HepG2 (cell line): ENCODE data around the gene AMPD2. TPM values are rescaled to one million over a fixed set of nuclear protein-coding genes. Genes with fewer than 3 reads are reported as not detected.

Source experiments
- ETV6 ChIP-seq: sonication (generic); formaldehyde crosslinking; conservative IDR thresholded peaks from 2 replicates; pipeline ENCODE4 v1.4.0; 2020; ENCODE audit warnings: missing genetic modification reagents
- GFI1 ChIP-seq: sonication (generic); formaldehyde crosslinking; IDR thresholded peaks from 2 replicates; pipeline ENCODE4 v1.5.0; 2020; ENCODE audit warnings: missing genetic modification reagents, mild to moderate bottlenecking, borderline replicate concordance
- IRF2 ChIP-seq: IDR thresholded peaks from 2 replicates; pipeline ENCODE4 v1.6.1; 2018; ENCODE audit warnings: missing genetic modification reagents, missing compliant biosample characterization
- JDP2 ChIP-seq: sonication (generic); formaldehyde crosslinking; IDR thresholded peaks from 2 replicates; pipeline ENCODE4 v1.8.1; 2022; ENCODE audit warnings: missing genetic modification reagents, borderline replicate concordance
- JUND ChIP-seq: sonication (generic); formaldehyde crosslinking; IDR thresholded peaks from 2 replicates; pipeline ENCODE4 v1.8.0; 2022; ENCODE audit warnings: mild to moderate bottlenecking, missing genetic modification reagents
- KLF6 ChIP-seq: IDR thresholded peaks from 2 replicates; pipeline ENCODE4 v1.8.0; 2016; ENCODE audit warnings: missing biosample characterization, missing genetic modification reagents
- MAZ ChIP-seq, 2 experiments: sonication (generic) in 1 of 2; formaldehyde crosslinking in 1 of 2; IDR thresholded peaks; 2 replicates each; pipeline versions ENCODE4 v1.5.0 to v1.6.1; 2012 to 2020; ENCODE audit warnings: low read depth in 2 of 2, mild to moderate bottlenecking in 2 of 2, borderline replicate concordance in 1 of 2, improper control_type of control experiment in 1 of 2, low read length in 1 of 2, missing genetic modification reagents in 1 of 2, moderate library complexity in 1 of 2
- SP2 ChIP-seq: sonication (generic); formaldehyde crosslinking; IDR thresholded peaks from 2 replicates; pipeline ENCODE4 v1.5.1; 2020; ENCODE audit warnings: mild to moderate bottlenecking, missing genetic modification reagents
- ZNF253 ChIP-seq: sonication (generic); formaldehyde crosslinking; IDR thresholded peaks from 2 replicates; pipeline ENCODE4 v1.8.0; 2022; ENCODE audit warnings: mild to moderate bottlenecking, missing genetic modification reagents, borderline replicate concordance
- ZNF34 ChIP-seq: sonication (generic); formaldehyde crosslinking; IDR thresholded peaks from 2 replicates; pipeline ENCODE4 v1.4.0; 2020; ENCODE audit warnings: mild to moderate bottlenecking, missing genetic modification reagents, borderline replicate concordance
- ZNF343 ChIP-seq: sonication (generic); formaldehyde crosslinking; IDR thresholded peaks from 2 replicates; pipeline ENCODE4 v1.4.0; 2020; ENCODE audit warnings: mild to moderate bottlenecking, missing genetic modification reagents
- ZNF552 ChIP-seq: sonication (generic); formaldehyde crosslinking; IDR thresholded peaks from 2 replicates; pipeline ENCODE4 v1.9.0; 2022; ENCODE audit warnings: missing genetic modification reagents, mild to moderate bottlenecking, borderline replicate concordance
- ZNF567 ChIP-seq: sonication (generic); formaldehyde crosslinking; IDR thresholded peaks from 2 replicates; pipeline ENCODE4 v1.8.1; 2023; ENCODE audit warnings: mild to moderate bottlenecking, missing genetic modification reagents, borderline replicate concordance
- ZNF781 ChIP-seq: sonication (generic); formaldehyde crosslinking; IDR thresholded peaks from 2 replicates; pipeline ENCODE4 v1.5.1; 2020; ENCODE audit warnings: borderline replicate concordance, mild to moderate bottlenecking, missing genetic modification reagents; ENCODE audit errors: not compliant biosample characterization
- ZNF841 ChIP-seq: sonication (generic); formaldehyde crosslinking; IDR thresholded peaks from 2 replicates; pipeline ENCODE4 v1.8.1; 2023; ENCODE audit warnings: missing genetic modification reagents, borderline replicate concordance
- polyA plus RNA-seq, 8 experiments: library from polyadenylated mRNA; depleted of rRNA in 3 of 8; stranded (reverse) in 7 of 8; unstranded in 1 of 8; fragments of >200 nt; fragmentation: Illumina TruSeq in 4 of 8; extraction: Trizol in 4 of 8; gene quantifications; 2 replicates each; pipeline versions ENCODE4 v1.2.1 to v1.2.3, GENCODE V29; 2011 to 2016; ENCODE audit warnings: low read depth in 4 of 8, missing spikeins in 1 of 8, mixed read lengths in 1 of 8; ENCODE audit not compliant: insufficient read depth in 1 of 8
- total RNA-seq, 5 experiments: library from RNA; depleted of rRNA; stranded (reverse); fragments of >200 nt; fragmentation: Illumina TruSeq; extraction: Trizol; gene quantifications; 2 replicates each; pipeline ENCODE4 v1.2.3, GENCODE V29; 2016; ENCODE audit warnings: low read depth in 1 of 5
- TF ChIP-seq, protein P1 (sequence below): sonication (generic); formaldehyde crosslinking; IDR thresholded peaks from 2 replicates; pipeline ENCODE4 v1.8.0; 2022; ENCODE audit warnings: mild to moderate bottlenecking, missing genetic modification reagents, moderate library complexity
- TF ChIP-seq, protein P2 (sequence below): sonication (generic); formaldehyde crosslinking; IDR thresholded peaks from 2 replicates; pipeline ENCODE4 v1.5.0; 2020; ENCODE audit warnings: mild to moderate bottlenecking, missing genetic modification reagents, borderline replicate concordance
- TF ChIP-seq, protein P3 (sequence below): IDR thresholded peaks from 2 replicates; pipeline ENCODE4 v1.6.1; 2016
- TF ChIP-seq, protein P4 (sequence below): sonication (generic); formaldehyde crosslinking; IDR thresholded peaks from 2 replicates; pipeline ENCODE4 v1.4.0; 2020; ENCODE audit warnings: missing genetic modification reagents, mild to moderate bottlenecking, borderline replicate concordance

The AMPD2 gene
- total and polyA plus RNA-seq, 2 of the 13 experiments (the other 11 are each of a cell fraction or from before 2014, with no cell fraction given), result 62.3 to 82.0 TPM

DNA sequence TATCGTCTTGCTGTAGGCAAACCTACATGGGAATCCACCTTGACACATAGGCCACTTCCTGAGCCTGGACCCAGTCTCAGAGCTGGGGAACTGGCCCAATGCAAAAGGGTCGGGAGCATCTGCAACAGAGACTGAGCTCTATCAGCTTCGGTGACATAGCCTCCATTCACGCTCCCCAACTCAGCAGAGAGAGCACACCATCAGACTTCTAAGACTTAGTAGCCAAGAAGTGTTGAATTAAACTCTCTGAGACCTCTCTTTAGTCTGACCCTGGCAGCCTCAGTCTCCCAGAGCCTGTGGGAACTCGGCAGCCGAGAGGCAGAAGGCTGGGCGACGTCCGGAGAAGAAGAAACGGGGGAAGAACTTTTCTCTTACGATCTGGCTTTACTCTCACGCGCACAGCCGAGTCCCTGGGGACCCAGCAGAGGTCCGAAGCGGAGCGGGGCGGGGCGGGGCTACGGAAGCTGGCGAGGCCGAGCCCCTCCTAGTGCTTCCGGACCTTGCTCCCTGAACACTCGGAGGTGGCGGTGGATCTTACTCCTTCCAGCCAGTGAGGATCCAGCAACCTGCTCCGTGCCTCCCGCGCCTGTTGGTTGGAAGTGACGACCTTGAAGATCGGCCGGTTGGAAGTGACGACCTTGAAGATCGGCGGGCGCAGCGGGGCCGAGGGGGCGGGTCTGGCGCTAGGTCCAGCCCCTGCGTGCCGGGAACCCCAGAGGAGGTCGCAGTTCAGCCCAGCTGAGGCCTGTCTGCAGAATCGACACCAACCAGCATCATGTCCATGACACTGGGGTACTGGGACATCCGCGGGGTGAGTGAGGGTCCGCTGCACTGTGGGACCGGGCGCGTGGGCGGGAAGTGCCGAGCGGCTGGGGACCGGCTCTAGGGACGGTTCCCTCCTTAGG, 36.2 kb downstream of the AMPD2 start, which contains the start of gene GSTM4 (continued):
- no peak for TF ChIP-seq ZNF841 (CRISPR knock-in tag)
- TF ChIP-seq, protein P1, sequence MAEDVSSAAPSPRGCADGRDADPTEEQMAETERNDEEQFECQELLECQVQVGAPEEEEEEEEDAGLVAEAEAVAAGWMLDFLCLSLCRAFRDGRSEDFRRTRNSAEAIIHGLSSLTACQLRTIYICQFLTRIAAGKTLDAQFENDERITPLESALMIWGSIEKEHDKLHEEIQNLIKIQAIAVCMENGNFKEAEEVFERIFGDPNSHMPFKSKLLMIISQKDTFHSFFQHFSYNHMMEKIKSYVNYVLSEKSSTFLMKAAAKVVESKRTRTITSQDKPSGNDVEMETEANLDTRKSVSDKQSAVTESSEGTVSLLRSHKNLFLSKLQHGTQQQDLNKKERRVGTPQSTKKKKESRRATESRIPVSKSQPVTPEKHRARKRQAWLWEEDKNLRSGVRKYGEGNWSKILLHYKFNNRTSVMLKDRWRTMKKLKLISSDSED (CRISPR knock-in tag), result no peak
- TF ChIP-seq ZNF343 (CRISPR knock-in tag), result peak; percentile 66; the same call in 1 of the 2 replicates
- no peak for TF ChIP-seq JUND (CRISPR knock-in tag)
- TF ChIP-seq ETV6, result no peak; the same call in 1 of the 2 replicates
- TF ChIP-seq MAZ (IDR thresholded peaks at IDR 0.05; ENCODE audit: borderline replicate concordance, low read depth, low read length), result no peak
- peak; percentile 58; the same call in 1 of the 2 replicates for TF ChIP-seq MAZ (CRISPR knock-in tag; IDR thresholded peaks at IDR 0.05; ENCODE audit: low read depth)
- TF ChIP-seq ZNF253 (CRISPR knock-in tag), result no peak
- TF ChIP-seq JDP2 (CRISPR knock-in tag), result no peak
- 0 out of 2 replicates have a peak, but pooled peaks have one; percentile 73 for TF ChIP-seq ZNF552 (CRISPR knock-in tag)
- TF ChIP-seq IRF2, result peak; percentile 21
- peak; percentile 31; the same call in 1 of the 2 replicates for TF ChIP-seq KLF6
- TF ChIP-seq, protein P2, sequence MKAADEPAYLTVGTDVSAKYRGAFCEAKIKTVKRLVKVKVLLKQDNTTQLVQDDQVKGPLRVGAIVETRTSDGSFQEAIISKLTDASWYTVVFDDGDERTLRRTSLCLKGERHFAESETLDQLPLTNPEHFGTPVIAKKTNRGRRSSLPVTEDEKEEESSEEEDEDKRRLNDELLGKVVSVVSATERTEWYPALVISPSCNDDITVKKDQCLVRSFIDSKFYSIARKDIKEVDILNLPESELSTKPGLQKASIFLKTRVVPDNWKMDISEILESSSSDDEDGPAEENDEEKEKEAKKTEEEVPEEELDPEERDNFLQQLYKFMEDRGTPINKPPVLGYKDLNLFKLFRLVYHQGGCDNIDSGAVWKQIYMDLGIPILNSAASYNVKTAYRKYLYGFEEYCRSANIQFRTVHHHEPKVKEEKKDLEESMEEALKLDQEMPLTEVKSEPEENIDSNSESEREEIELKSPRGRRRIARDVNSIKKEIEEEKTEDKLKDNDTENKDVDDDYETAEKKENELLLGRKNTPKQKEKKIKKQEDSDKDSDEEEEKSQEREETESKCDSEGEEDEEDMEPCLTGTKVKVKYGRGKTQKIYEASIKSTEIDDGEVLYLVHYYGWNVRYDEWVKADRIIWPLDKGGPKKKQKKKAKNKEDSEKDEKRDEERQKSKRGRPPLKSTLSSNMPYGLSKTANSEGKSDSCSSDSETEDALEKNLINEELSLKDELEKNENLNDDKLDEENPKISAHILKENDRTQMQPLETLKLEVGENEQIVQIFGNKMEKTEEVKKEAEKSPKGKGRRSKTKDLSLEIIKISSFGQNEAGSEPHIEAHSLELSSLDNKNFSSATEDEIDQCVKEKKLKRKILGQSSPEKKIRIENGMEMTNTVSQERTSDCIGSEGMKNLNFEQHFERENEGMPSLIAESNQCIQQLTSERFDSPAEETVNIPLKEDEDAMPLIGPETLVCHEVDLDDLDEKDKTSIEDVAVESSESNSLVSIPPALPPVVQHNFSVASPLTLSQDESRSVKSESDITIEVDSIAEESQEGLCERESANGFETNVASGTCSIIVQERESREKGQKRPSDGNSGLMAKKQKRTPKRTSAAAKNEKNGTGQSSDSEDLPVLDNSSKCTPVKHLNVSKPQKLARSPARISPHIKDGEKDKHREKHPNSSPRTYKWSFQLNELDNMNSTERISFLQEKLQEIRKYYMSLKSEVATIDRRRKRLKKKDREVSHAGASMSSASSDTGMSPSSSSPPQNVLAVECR (CRISPR knock-in tag), result peak; percentile 89
- 0 out of 2 replicates have a peak, but pooled peaks have one; percentile 54 for TF ChIP-seq ZNF567 (CRISPR knock-in tag)
- TF ChIP-seq ZNF34, result 0 out of 2 replicates have a peak, but pooled peaks have one; percentile 82
- peak; percentile 38 for TF ChIP-seq ZNF781 (CRISPR knock-in tag)
- no peak for TF ChIP-seq SP2
- TF ChIP-seq, protein P3, sequence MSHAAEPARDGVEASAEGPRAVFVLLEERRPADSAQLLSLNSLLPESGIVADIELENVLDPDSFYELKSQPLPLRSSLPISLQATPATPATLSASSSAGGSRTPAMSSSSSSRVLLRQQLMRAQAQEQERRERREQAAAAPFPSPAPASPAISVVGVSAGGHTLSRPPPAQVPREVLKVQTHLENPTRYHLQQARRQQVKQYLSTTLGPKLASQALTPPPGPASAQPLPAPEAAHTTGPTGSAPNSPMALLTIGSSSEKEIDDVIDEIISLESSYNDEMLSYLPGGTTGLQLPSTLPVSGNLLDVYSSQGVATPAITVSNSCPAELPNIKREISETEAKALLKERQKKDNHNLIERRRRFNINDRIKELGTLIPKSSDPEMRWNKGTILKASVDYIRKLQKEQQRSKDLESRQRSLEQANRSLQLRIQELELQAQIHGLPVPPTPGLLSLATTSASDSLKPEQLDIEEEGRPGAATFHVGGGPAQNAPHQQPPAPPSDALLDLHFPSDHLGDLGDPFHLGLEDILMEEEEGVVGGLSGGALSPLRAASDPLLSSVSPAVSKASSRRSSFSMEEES (CRISPR knock-in tag), result no peak
- TF ChIP-seq, protein P4, sequence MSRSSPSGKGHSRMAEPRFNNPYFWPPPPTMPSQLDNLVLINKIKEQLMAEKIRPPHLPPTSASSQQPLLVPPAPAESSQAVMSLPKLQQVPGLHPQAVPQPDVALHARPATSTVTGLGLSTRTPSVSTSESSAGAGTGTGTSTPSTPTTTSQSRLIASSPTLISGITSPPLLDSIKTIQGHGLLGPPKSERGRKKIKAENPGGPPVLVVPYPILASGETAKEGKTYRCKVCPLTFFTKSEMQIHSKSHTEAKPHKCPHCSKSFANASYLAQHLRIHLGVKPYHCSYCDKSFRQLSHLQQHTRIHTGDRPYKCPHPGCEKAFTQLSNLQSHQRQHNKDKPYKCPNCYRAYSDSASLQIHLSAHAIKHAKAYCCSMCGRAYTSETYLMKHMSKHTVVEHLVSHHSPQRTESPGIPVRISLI, result peak; percentile 43; the same call in 1 of the 2 replicates
- no peak for TF ChIP-seq GFI1 (CRISPR knock-in tag)
